Measurements from ENCODE around the gene PRCD.

PRCD gene

DNA sequence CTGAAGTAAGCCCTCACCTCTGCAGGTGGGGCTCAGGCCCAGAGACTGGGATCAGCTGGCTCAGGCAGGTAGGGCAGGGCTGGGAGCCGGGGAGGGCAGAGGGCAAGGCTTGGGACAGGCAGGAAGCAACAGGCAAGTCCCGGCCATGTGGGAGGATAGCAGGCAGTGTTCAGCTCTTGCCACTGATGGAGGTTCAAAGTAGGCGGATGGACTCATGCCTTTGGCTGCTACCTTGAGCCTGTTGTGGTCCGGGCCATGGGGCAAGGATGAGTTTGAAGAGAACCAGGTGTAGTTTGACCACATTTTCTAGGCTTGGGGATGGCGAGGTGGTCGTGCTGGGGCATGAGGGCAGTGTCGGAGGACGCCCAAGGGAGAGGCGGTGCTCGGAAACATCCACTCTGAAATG, 2.7 kb downstream of the PRCD start:
- no peak for DNase-seq

DNA sequence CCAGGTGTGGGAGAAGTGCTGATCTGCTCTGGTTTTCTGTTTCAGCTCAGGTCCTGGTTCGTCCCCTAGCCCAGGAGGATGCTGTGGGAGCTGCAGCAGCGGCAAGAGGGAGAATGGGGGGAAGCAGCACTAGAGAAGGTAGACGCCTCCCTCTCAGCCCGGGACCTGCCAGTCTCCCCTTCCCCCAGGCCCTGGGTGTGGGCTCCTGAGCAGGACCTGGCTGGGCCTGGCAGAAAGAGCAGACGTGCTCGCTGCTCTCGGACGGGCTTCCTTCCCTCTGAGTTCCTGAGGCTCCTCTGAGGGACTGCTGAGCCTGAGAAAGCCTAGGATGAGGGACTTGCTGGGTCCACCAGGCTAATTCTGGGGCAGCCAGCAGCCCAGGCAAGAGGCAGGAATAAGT, 3.1 kb downstream of the PRCD start:
- DNase-seq, result no peak

DNA sequence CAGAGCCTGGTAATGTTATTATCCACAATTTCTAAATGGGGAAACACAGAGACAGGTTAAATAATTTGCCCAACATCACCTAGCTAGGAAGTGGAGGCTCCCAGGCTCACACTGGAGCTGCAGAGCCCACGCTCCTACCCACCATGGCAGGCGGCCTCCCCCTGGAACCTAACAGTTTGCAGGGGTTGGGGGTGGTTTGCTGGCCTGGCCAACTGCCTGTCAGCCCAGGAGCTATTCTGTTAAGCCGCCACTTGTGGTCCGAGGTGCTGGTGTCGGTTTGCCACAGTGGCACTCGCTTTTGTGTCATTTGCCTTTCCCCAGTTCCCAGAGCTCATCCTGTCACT, 3.6 kb downstream of the PRCD start:
- no peak for DNase-seq

DNA sequence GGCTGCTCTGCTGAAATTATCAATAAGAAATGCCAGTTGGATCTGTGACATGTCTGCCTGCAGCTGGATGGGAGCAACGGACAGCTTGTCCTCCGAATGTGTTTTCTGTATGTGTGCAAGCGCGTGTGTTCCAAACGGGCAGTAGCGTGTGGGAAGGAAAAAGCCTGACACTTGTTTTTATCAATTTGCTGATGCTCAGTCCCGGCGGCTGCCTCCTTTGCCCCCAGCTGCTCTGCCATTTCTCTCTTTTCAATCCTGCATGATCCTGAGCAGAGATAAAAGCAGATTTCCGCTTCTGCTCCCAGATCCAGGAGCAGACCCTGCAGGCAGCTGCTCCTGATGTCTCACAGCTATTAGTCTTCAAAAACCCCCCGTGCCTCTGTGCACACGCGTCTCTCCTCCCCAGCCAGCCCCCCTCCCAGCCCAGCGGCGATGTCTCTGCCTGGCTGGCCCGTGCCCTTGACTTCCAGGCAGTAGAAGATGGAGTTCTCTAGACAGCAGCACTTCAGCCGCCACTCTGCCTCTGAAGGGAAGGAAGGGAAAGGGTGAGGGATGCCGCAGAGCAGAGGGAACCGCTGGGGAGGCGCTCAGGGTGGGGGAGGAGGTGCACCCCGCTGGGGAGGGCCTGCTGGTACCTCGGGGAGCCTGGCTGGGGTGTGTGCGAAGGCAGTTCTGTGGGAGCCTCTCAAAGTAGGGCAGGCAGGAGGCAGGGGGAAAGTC, 4.1 kb downstream of the PRCD start:
- no peak for DNase-seq

DNA sequence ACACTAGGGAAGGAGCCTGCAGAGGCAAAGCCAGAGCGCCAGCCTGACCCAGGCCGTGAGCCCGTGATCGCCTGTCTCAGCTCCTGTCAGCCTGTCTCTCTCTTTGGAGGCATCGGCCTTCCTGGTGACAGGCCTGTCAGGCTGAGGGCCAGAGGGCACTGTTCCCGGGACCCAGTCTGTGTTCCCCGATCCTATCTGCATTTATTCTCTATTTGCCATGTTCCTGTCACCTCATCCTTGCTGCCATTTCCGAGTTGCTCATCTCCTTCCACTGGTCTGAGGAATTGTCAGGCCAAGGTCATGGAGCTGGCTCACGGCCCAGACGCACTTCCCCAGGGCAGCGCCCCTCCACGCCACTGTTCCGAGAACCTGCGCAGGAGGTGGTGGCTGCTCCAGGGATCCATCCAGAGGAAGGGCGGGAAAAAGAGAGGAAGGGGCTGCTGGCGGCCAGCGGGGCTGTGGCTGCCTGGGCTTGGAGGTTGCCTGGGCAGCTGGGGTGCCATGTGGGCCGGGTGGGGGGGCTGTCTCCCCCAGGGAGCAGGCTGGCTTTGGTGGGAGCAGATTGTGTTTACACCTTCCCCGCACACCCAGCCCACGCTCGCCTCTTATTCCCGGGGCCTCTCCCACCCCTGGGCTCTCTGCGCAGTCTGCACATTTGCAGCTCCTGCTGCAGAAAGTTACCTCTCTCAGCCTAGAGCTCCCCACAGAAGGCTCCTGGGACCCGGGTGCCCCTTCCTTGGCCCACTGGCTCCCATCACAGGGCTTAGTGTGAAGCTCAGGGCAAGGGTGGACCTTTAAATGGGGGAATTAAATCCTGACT, 4.9 kb downstream of the PRCD start:
- DNase-seq, result no peak

DNA sequence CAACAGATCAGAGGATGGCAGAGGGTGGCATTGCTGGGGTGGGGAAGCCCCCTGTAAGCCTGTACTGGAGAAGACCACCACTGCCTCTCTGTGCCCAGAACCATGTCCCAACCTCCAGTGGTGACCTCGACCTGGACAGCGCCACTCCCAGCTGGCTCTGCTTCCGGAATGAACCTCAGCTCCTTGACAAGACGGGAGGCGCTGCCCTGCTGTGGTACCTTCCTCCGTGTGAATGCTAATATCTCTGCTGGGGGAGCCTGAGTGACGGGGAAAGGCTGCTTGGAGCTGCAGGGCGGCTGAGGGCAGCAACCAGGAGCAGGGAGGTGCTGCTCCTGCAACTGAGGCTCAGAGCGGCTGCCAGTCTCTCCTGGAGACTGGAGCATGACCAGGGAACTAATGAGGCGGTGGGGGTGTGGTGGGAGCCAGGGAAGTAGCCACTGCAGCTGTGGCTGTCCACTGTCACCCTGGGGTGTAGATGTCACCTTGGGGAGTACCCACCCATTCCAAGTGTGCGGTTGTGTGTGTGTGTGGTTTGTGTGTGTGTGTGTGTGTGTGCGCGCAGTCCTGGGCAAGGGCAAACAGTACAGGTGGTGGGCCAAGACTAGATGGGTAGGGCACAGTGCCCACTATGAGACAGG, 6.2 kb downstream of the PRCD start:
- DNase-seq, result no peak

GRCh38 chr17:76546556-76547182, 6.8 kb downstream of the PRCD start:
- no peak for DNase-seq

- DNase-seq, result no peak
Measured at GRCh38 chr17:76547183-76547641, 7.4 kb downstream of the PRCD start.

DNA sequence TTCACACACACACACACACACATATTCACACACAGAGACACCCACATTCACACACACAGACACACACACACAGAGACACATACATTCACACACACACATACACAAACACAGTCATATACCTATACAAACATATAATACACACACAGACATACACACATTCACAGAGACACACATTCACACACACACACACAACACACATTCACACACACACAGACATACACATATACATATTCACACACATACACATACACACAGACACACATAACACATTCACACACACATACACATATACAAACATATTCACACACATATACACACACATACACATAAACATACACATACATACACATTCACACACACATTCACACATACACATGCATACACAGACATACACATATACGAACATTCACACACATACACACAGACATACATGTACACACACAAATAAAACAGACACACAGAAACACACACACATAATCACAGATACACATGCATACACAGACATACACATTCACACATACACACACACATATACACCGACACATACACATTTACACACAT, 7.9 kb downstream of the PRCD start:
- DNase-seq, result no peak

- DNase-seq, result no peak
Measured at GRCh38 chr17:76548378-76549214, 8.8 kb downstream of the PRCD start.

DNA sequence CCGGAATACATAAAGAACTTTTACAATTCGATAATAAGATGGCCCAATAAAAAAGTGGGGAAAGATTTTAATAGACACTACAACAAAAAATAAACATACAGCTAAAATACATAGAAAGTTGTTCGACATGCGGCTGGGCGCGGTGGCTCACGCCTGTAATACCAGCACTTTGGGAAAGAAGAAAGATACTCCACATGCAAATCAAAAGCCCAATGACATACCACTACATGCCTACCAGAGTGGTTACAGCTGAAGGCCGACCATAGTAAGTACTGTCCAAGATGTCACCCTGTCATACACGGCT, 9.3 kb downstream of the PRCD start:
- DNase-seq, result no peak

- no peak for DNase-seq
Measured at GRCh38 chr17:76549539-76549938, 9.7 kb downstream of the PRCD start.

- no peak for DNase-seq
Measured at GRCh38 chr17:76550712-76551615, 11.1 kb downstream of the PRCD start.

- DNase-seq, result no peak
Measured at GRCh38 chr17:76551685-76552084, 11.8 kb downstream of the PRCD start.

GRCh38 chr17:76553178-76553908, 13.5 kb downstream of the PRCD start:
- no peak for DNase-seq

GRCh38 chr17:76554131-76554530, 14.3 kb downstream of the PRCD start:
- no peak for DNase-seq

GRCh38 chr17:76556765-76557367, 17.0 kb downstream of the PRCD start:
- no peak for DNase-seq

DNA sequence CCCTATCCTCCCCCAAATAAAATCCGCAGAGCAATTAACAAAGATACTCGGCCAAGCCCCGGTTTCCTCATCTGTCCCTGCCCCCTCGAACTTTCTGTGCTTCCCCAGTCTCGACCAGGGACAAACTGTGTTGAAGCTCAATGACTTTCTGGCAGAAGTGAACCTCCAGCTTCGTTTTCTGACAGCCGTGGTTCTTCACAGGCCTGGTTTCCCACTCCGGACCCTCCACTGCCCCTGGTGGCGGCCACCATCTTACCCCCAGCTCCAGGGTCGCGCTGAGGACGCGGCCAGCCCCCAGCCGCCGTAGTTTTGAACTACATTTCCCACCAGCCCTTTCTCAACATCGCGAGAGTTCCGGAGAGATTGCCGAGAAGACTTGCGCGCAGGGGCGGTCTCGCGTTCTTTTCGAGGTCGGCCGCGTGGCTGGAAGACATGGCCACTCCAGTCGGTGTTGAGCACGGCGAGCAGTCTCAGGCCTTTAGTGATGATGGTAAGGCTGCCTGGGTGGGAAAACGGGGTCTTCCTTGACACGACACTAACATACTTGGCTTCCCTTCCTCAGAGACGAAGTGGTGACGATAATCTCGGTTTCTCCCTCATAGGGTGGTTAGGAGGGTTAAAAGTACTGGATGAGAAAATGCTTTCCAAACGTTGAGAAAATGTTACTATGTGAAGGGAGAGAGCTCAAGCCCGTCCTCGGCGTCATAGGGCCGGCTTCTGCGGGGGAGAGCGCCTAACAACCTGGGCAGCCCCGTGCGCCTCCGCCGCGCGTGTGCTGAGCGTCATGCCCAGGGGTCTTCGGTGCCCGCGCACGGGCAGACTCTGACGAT, 17.7 kb downstream of the PRCD start:
- peak; percentile 95 for DNase-seq

All from activated CD8-positive, alpha-beta memory T cell treated with anti-CD3 and anti-CD28 coated beads, Interleukin-2, amount 50 U/mL, for 48 hours (primary cell).